Tibial nerve (tissue), 4 donors: ENCODE data around the gene ARPC1A.

Experiments used
- EP300 ChIP-seq, 2 donors: sonication (generic); formaldehyde crosslinking; IDR thresholded peaks; one replicate each; pipeline ENCODE4 v1.6.1; 2017; ENCODE audit warnings: antibody characterized with exemption in 2 of 2, mild to moderate bottlenecking in 1 of 2
- POLR2A ChIP-seq, 2 donors: fragments of 450-650 bp; IDR thresholded peaks; one replicate each; pipeline ENCODE4 v1.6.1; 2017; ENCODE audit warnings: antibody characterized with exemption in 2 of 2, mild to moderate bottlenecking in 2 of 2, moderate library complexity in 2 of 2
- TF ChIP-seq, protein P1 (sequence below), 5 experiments: fragments of 200-600 bp in 3 of 5; fragments of 450-650 bp in 2 of 5; sonication (generic) in 3 of 5; IDR thresholded peaks; one replicate each; pipeline ENCODE4 v1.5.1; 2016 to 2019; ENCODE audit warnings: antibody characterized with exemption in 5 of 5, mild to moderate bottlenecking in 3 of 5, moderate library complexity in 2 of 5

DNA sequence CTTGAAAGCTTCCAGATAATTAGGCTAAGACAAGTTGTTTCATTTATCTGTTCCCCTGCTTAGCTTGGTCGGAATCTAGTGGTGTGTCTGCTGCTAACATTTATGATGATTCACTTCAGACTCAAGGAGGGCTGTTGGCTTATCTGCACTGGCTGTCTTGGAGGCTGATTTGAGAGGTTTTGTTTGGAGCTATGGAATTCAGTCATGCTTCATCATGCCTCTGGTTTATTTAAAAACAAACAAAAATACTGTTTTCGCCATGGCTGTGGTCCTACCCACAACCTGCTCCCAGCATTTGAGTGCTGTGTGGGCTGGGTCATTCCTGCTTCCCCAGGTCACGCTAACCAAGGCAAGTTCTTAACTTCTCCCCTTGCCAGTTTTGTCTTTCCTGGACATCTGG is 37.1 kb downstream of the ARPC1A start:
- TF ChIP-seq, protein P1, sequence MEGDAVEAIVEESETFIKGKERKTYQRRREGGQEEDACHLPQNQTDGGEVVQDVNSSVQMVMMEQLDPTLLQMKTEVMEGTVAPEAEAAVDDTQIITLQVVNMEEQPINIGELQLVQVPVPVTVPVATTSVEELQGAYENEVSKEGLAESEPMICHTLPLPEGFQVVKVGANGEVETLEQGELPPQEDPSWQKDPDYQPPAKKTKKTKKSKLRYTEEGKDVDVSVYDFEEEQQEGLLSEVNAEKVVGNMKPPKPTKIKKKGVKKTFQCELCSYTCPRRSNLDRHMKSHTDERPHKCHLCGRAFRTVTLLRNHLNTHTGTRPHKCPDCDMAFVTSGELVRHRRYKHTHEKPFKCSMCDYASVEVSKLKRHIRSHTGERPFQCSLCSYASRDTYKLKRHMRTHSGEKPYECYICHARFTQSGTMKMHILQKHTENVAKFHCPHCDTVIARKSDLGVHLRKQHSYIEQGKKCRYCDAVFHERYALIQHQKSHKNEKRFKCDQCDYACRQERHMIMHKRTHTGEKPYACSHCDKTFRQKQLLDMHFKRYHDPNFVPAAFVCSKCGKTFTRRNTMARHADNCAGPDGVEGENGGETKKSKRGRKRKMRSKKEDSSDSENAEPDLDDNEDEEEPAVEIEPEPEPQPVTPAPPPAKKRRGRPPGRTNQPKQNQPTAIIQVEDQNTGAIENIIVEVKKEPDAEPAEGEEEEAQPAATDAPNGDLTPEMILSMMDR (IDR thresholded peaks at IDR 0.05) = no peak
- TF ChIP-seq POLR2A (IDR thresholded peaks at IDR 0.05) (no peak), EP300 (IDR thresholded peaks at IDR 0.05) (no peak)
